8988T (cell line): ENCODE results near the gene IGLON5.

Experiments
- DNase-seq: peaks from one replicate; pipeline ENCODE4 v3.0.0; 2011

IGLON5 gene

DNA sequence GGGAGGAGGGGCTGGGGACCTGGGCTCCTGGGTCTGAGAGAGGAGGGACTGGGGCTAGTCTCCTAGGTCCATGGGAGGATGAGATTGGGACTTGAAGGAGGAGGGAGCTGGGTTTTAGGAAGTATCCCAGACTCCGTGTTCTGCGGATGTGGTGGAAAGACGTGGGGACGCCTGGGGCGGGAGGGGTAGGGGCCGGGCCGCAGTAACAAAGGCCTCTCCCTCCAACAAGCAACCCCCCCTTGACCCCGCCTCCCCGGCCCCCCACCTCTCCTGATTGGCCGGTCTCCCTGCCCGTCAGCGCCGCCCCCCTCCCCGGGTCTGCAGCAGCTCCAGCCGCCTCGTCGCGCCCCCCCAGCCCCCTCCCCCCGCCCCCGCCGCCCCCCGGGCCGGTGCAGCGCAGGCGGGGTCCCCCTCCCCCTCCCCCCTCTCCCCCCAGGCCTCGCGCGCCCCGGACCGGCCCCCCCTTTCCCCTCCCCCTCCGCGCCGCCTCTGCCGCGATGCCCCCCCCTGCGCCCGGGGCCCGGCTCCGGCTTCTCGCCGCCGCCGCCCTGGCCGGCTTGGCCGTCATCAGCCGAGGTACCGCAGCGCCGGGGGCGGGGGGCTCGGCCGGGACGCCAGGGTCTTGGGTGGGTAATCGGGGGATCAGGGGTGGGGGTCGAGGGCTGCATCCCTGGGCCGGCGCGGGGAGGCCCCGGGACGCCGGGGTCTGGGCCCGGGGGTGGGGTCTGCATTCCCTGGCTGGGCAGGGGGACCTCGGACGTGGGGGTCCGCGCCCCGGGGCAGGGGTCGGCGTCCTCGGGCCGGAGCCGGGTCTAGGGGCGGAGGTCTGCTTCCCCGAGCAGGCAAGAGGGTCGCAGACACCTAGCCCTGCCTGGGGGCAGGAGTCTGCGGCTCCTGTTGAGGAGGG, at the start of gene IGLON5:
Gene IGLON5, plus strand, starts transcription at position 294 of the 907 bp plus-strand sequence. Its CDS starts 204 bp downstream, at position 498.
- no peak for DNase-seq

GRCh38 chr19:51263808-51264207, 47.6 kb upstream of the IGLON5 start:
- DNase-seq, result no peak

DNA sequence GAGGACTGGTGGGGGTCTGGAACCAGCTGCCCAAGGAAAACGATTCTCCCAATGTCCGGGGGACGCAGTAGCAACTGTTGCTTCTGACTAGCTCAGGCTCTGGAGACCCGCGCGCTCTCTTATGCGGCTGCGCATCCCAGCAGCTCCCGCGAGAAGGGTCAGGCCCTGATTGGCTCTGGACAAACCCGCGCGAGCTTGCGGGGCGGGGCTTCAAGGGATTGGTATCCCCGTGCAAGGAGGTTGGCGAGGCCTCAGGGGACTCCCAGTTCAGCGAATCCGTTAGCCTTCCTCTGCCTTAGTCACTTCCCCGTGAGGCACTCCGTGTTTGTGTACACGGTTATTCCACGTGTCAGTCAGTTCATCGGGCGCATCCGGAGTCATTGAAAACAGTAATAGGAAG, 40.4 kb upstream of the IGLON5 start:
- no peak for DNase-seq

DNA sequence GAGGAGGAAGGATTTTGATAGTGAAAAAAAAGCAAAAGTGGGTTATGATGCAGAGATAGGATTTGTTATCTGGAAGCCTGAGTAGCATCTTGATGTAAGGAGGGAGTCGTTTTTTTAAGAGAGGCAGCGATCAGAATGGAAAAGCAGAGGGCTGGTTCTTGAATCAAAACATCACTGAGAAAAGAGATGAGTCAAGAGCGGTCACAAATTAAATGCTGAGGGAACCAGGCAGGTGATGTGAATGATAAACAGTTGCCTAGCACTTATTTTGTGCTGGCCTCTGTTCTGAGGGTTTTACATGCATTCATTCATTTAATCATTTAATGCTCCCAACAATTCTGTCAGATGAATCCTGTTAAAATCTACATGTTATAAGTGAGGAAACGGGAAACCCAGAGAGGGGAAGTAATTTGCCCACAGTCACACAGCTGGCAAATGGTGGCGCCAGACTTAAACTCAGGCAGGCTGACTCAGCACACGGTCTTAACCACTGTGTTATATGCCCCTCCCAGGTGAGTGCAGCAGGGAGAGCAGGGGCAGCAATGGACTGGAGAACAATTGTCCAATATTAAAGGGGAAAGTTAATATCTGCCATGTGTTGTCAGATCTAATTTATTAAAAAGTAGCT, 39.1 kb upstream of the IGLON5 start:
- DNase-seq, result no peak

- DNase-seq, result no peak
Measured at GRCh38 chr19:51274049-51274770, 37.2 kb upstream of the IGLON5 start.

- no peak for DNase-seq
Measured at GRCh38 chr19:51277112-51277511, 34.3 kb upstream of the IGLON5 start.

GRCh38 chr19:51282335-51282734, 29.1 kb upstream of the IGLON5 start:
- DNase-seq, result no peak

GRCh38 chr19:51285682-51286081, 25.8 kb upstream of the IGLON5 start:
- DNase-seq, result no peak

DNA sequence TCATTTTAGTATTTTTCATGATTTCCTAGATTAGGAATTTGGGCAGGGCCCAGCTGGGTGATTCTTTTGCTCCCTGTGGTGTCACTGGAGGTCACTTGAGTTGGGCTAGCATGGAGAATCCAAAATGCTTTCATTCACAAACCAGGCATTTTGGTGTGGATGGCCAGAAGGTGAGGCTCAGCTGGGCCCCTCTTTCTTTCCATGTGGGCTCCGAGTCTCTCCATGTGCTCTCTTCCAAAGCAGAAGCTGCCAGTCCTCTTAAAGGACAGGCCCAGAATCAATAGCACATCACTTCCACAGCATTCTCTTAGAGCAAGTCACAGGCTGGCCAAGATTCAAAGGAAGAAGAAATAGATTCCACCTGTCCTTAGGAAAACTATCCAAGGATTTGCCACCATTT, 21.8 kb upstream of the IGLON5 start:
- DNase-seq, result no peak

DNA sequence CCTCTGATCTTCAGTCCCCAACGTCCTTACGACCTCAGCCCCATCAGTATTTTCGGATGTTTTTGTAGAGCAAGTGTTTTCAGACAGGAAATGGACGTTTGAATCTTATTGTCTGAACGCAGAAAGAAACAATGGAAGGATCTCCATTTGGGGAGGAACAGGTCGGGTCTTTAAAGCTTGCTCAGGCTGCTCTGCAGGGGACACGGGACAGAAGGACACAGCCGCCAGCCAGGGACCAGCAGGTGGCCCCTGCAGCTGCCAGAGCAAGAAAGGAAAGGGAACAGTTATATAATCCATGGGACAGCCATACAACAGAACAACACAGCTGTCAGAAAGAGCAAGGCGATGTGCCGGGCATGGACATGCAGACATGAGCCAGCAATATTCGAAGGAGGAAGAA, 18.5 kb upstream of the IGLON5 start:
- no peak for DNase-seq

GRCh38 chr19:51293571-51294210, 17.8 kb upstream of the IGLON5 start:
- no peak for DNase-seq

- DNase-seq, result no peak
Measured at GRCh38 chr19:51294211-51294976, 17.1 kb upstream of the IGLON5 start.

DNA sequence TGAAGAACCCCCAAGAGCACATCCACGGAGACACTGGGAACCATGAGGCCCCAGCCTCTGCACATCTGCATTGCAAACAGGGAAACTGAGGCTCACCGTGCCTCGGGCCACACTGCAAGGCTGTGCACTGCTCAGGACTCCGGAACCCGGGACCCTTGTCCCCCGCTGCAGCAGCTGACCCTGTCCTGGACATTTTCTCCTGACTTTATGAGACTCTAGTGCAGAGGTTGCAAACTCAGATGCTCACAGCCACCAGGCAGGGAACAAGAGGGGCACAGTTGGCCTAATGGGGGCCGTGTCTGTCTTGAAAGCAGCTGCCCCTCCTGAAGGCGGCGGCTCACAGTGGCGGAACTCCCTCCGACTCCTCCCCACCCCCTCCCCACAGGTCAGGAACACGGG, 16.5 kb upstream of the IGLON5 start:
- no peak for DNase-seq

- DNase-seq, result no peak
Measured at GRCh38 chr19:51295382-51296126, 15.9 kb upstream of the IGLON5 start.

GRCh38 chr19:51296336-51297093, 14.9 kb upstream of the IGLON5 start:
- no peak for DNase-seq

DNA sequence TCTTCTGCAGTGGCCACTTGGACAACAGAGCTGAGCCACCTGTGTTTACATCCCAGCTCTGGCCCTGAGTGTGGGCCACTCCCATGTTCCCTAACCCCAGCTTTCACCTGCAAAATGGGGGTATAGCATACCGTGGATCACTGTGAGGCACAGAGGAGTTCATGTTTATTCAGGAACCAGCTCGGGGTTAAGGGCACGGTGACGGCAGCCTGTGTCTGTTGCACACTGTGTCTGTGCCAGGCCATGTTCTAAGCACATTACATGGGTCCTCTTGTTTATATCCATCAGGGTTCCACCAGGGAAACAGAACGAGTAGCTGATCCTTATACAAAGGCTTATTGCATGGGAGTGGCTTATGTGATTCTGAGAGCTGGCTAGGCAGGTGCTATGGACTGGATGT, 14.0 kb upstream of the IGLON5 start:
- DNase-seq, result no peak

DNA sequence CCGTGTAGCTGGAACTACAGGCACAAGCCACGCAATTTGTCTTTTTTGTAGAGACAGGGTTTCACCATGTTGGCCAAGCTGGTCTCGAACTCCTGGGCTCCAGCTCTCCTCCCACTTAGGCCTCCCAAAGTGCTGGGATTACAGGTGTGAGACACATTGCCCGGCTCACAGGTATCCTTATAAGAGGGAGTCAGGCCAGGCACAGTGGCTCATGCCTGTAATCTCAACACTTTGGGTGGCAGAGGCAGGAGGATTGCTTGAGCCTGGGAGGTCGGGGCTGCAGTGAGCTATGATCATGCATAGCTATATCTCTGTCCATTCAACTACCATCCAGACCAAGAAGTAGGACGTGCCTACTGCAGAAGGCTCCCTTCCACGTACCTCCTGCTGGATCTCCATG, 10.2 kb upstream of the IGLON5 start:
- DNase-seq, result no peak

- no peak for DNase-seq
Measured at GRCh38 chr19:51305479-51305878, 6.0 kb upstream of the IGLON5 start.

GRCh38 chr19:51316688-51317087, 5.2 kb downstream of the IGLON5 start:
- DNase-seq, result no peak

GRCh38 chr19:51317376-51317775, 5.9 kb downstream of the IGLON5 start:
- no peak for DNase-seq

DNA sequence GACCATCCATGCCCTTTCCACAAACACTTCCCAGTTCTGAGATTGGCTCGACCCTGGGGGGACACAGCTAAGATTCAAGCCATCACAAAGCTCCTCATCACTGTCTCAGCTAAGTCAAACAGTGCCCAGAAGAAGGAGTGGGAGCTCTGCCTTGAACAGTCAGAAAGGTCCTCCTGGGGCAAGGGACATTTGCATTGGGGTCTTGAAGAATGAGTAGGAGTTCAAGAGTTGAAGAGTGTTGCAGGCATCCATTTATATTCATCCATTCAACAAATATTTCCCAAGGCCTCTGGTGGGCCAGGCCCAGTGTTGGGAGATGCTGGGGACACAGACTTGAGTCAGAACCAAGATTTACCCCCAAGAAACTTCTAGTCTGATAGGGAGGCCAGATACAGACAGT, 6.5 kb downstream of the IGLON5 start:
- no peak for DNase-seq
